Activated CD4-positive, CD25-positive, alpha-beta regulatory T cell treated with anti-CD3 and anti-CD28 coated beads, Interleukin-2, amount 50 U/mL, for 16 hours (primary cell): ENCODE data around the gene OLFM2.

ENCODE experiments used
- DNase-seq: peaks from one replicate; pipeline ENCODE4 v3.0.0-alpha.2; 2020; ENCODE audit warnings: low read depth, low spot score

Gene OLFM2

GRCh38 chr19:9909251-9909650, 27.1 kb downstream of the OLFM2 start:
- no peak for DNase-seq

GRCh38 chr19:9906475-9907087, 29.7 kb downstream of the OLFM2 start:
- no peak for DNase-seq

- no peak for DNase-seq
These were observed 33.0 kb downstream of the OLFM2 start for GRCh38 chr19:9903336-9903735.

- DNase-seq = no peak
These were observed 34.7 kb downstream of the OLFM2 start for GRCh38 chr19:9901642-9902041.

GRCh38 chr19:9901020-9901419, 35.3 kb downstream of the OLFM2 start:
- no peak for DNase-seq

GRCh38 chr19:9891609-9892373, 44.5 kb downstream of the OLFM2 start:
- no peak for DNase-seq

GRCh38 chr19:9885077-9885552, 51.2 kb downstream of the OLFM2 start:
- DNase-seq = no peak

- no peak for DNase-seq
These were observed 52.6 kb downstream of the OLFM2 start for GRCh38 chr19:9883764-9884163.

- DNase-seq = no peak
These were observed 53.0 kb downstream of the OLFM2 start for GRCh38 chr19:9883231-9883758.

GRCh38 chr19:9881720-9882119, 54.6 kb downstream of the OLFM2 start:
- DNase-seq = no peak

GRCh38 chr19:9878511-9879196, 57.7 kb downstream of the OLFM2 start:
- no peak for DNase-seq

- DNase-seq = no peak
These were observed 58.4 kb downstream of the OLFM2 start for GRCh38 chr19:9877780-9878510.

- DNase-seq = no peak
These were observed 60.5 kb downstream of the OLFM2 start for GRCh38 chr19:9875796-9876195.

GRCh38 chr19:9875031-9875627, 61.2 kb downstream of the OLFM2 start:
- no peak for DNase-seq

GRCh38 chr19:9872618-9873242, 63.6 kb downstream of the OLFM2 start:
- DNase-seq = no peak

GRCh38 chr19:9871626-9872338, 64.5 kb downstream of the OLFM2 start:
- DNase-seq = no peak

GRCh38 chr19:9868983-9869617, 67.2 kb downstream of the OLFM2 start:
- DNase-seq = no peak

- no peak for DNase-seq
These were observed 70.4 kb downstream of the OLFM2 start for GRCh38 chr19:9865732-9866501.

- no peak for DNase-seq
These were observed 72.6 kb downstream of the OLFM2 start for GRCh38 chr19:9863759-9864158.
